ENCODE data around the gene HIGD1A. TPM values are rescaled to one million over a fixed set of nuclear protein-coding genes. Genes with fewer than 3 reads are reported as not detected.

The HIGD1A gene
- total RNA-seq, 1 donor from 2014 or later: 67.6 TPM

DNA sequence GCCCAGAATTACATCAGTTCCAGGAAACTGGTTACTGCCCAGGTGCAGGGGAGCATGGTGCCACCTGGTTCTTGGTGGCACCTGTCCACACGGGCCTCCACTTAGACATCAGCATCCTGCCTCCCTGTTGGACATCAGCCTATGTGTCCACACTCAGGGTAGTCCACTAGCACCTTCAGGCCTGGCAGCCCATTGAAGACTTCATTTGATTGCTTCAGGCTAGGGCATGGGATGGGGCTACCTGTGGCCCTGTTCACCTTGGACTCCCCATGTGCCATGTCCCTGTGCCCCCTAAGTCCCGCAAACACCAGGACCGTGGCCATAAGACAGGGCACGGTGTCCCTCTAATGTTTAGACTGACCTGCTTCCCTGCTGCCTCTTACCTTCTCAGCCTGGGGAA, 40.5 kb upstream of the HIGD1A start:
- TF ChIP-seq, protein P1, sequence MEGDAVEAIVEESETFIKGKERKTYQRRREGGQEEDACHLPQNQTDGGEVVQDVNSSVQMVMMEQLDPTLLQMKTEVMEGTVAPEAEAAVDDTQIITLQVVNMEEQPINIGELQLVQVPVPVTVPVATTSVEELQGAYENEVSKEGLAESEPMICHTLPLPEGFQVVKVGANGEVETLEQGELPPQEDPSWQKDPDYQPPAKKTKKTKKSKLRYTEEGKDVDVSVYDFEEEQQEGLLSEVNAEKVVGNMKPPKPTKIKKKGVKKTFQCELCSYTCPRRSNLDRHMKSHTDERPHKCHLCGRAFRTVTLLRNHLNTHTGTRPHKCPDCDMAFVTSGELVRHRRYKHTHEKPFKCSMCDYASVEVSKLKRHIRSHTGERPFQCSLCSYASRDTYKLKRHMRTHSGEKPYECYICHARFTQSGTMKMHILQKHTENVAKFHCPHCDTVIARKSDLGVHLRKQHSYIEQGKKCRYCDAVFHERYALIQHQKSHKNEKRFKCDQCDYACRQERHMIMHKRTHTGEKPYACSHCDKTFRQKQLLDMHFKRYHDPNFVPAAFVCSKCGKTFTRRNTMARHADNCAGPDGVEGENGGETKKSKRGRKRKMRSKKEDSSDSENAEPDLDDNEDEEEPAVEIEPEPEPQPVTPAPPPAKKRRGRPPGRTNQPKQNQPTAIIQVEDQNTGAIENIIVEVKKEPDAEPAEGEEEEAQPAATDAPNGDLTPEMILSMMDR (IDR thresholded peaks at IDR 0.05; ENCODE audit: partially characterized antibody, unreplicated experiment): no peak
- no peak for DNase-seq
- H3K36me3 Mint-ChIP-seq (ENCODE audit: unreplicated experiment): no peaks in the 10 kb centered on the region
- no peaks in the 10 kb centered on the region for H3K9me3 Mint-ChIP-seq (ENCODE audit: unreplicated experiment)
- no peak overlapping the region for H3K27ac Mint-ChIP-seq (ENCODE audit: unreplicated experiment)
- H3K27me3 Mint-ChIP-seq (ENCODE audit: unreplicated experiment): peaks cover 2% of the 10 kb centered on the region
- no peaks in the 10 kb centered on the region for H3K4me1 Mint-ChIP-seq (ENCODE audit: low read depth, unreplicated experiment)
- no peak overlapping the region for H3K4me3 Mint-ChIP-seq (ENCODE audit: unreplicated experiment)

- DNase-seq: no peak
- no peaks in the 10 kb centered on the region for H3K9me3 Mint-ChIP-seq (ENCODE audit: unreplicated experiment)
- no peaks in the 10 kb centered on the region for H3K4me1 Mint-ChIP-seq (ENCODE audit: low read depth, unreplicated experiment)
Observed at GRCh38 chr3:42844412-42844713, 40.1 kb upstream of the HIGD1A start.

DNA sequence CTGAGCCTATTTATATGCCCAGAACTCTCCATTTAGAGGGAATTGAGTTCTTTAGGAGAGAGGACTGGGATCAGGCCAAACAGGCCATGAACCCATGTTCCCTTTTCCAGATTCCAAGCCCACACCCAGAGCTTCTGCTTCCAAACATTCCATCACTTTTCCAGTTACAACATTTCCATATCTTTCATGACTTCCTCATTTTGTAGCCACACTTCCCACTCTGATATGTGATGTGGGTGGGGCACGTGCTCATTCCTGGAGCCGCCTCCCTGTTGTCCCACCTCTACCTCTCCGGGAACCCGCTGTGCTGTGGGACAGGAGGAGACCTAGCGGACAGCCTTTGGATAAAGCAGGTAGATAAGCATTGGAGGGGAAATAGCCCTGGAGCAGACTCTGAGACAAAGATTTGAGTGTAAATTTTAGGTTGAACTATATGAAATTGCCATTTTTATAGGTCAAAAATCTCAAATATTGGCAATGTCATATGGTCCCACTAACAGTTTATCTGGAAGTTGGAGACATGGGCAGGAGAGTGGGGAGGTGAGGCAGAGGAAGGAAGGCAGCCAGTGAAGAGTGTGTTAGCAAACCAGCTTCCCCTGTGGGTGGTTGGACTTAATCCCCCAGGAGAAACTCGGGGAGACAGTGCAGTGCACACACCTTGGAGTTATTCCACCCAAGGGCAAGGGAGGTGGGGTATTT, 39.6 kb upstream of the HIGD1A start:
- H3K4me3 Mint-ChIP-seq (ENCODE audit: unreplicated experiment): no peak overlapping the region
- H3K27ac Mint-ChIP-seq (ENCODE audit: unreplicated experiment): no peak overlapping the region
- H3K36me3 Mint-ChIP-seq (ENCODE audit: unreplicated experiment): no peaks in the 10 kb centered on the region
- H3K27me3 Mint-ChIP-seq (ENCODE audit: unreplicated experiment): peaks cover 2% of the 10 kb centered on the region
- peaks cover 1% of the 10 kb centered on the region for H3K9me3 Mint-ChIP-seq (ENCODE audit: unreplicated experiment)
- H3K4me1 Mint-ChIP-seq (ENCODE audit: low read depth, unreplicated experiment): no peaks in the 10 kb centered on the region
- DNase-seq: no peak
- TF ChIP-seq, protein P1 (IDR thresholded peaks at IDR 0.05; ENCODE audit: partially characterized antibody, unreplicated experiment): no peak

More at GRCh38 chr3:42844412-42844713, 40.1 kb upstream of the HIGD1A start:
- peaks cover 2% of the 10 kb centered on the region for H3K27me3 Mint-ChIP-seq (ENCODE audit: unreplicated experiment)
- H3K27ac Mint-ChIP-seq (ENCODE audit: unreplicated experiment): no peak overlapping the region
- TF ChIP-seq, protein P1 (IDR thresholded peaks at IDR 0.05; ENCODE audit: partially characterized antibody, unreplicated experiment): no peak
- no peak overlapping the region for H3K4me3 Mint-ChIP-seq (ENCODE audit: unreplicated experiment)
- no peaks in the 10 kb centered on the region for H3K36me3 Mint-ChIP-seq (ENCODE audit: unreplicated experiment)

DNA sequence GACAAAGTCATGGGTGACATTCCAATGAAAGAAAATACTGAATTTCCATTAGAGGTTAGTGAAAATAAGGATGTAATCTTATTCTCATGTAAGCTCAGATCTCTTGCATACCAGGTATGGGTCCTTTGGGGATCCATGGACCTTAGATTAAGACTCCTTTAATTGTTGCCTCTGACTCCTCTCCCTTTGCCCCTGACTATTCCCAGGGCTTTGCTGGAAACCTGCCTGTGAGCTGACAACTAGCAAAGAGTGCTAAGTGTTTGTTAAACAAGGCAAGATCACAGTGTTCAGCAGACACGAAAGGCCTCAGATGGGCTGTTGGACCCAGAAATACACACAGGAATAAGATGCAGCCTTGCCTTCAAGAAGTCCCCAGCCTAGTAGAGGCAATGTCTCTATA, 37.0 kb upstream of the HIGD1A start:
- Mint-ChIP-seq H3K9me3 (ENCODE audit: unreplicated experiment) (peaks cover 1% of the 10 kb centered on the region), H3K36me3 (ENCODE audit: unreplicated experiment) (no peaks in the 10 kb centered on the region), H3K4me1 (ENCODE audit: low read depth, unreplicated experiment) (no peaks in the 10 kb centered on the region), H3K4me3 (ENCODE audit: unreplicated experiment) (no peak overlapping the region), H3K27ac (ENCODE audit: unreplicated experiment) (no peak overlapping the region), H3K27me3 (ENCODE audit: unreplicated experiment) (peaks cover 2% of the 10 kb centered on the region)
- TF ChIP-seq, protein P1 (IDR thresholded peaks at IDR 0.05; ENCODE audit: partially characterized antibody, unreplicated experiment): no peak
- no peak for DNase-seq

DNA sequence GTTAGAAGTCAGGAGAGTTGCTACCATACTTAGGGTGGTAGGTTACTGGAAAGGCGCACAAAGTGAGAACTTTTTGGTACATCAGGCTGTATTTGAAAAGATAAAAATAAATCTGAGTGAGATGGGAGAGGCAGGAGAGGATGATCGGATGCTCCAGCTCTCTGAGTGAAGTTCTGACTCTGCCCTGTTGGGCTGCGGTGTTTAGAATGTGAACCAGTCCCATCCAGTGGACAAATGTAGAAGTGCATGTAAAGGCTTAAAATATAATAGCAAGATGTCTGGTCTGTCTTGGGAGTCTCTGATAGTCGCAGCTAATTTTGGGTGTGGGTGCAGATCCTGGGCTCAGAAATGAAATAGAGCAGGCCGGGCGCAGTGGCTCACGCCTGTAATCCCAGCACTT, 35.3 kb upstream of the HIGD1A start:
- Mint-ChIP-seq H3K9me3 (ENCODE audit: unreplicated experiment) (peaks cover 1% of the 10 kb centered on the region), H3K4me3 (ENCODE audit: unreplicated experiment) (no peak overlapping the region), H3K27me3 (ENCODE audit: unreplicated experiment) (peaks cover 2% of the 10 kb centered on the region), H3K36me3 (ENCODE audit: unreplicated experiment) (peaks cover 5% of the 10 kb centered on the region), H3K4me1 (ENCODE audit: low read depth, unreplicated experiment) (no peaks in the 10 kb centered on the region), H3K27ac (ENCODE audit: unreplicated experiment) (no peak overlapping the region)
- peak; percentile 27 for DNase-seq
- TF ChIP-seq, protein P1 (IDR thresholded peaks at IDR 0.05; ENCODE audit: partially characterized antibody, unreplicated experiment): peak; percentile 79
